Dermis microvascular lymphatic vessel endothelial cell (primary cell): ENCODE results near the gene ZNF711. TPM values are rescaled to one million over a fixed set of nuclear protein-coding genes. Genes with fewer than 3 reads are reported as not detected.
"Not testable (repeated sequence)": the region's sequence is repeated elsewhere in the genome, so short reads cannot be mapped to it uniquely, and the experiment has no call there.

Source experiments
- DNase-seq, 2 donors: peaks; one replicate each; pipeline versions ENCODE4 v3.0.0 to v3.0.0-alpha.2; 2010; ENCODE audit warnings: low read depth in 2 of 2
- total RNA-seq: library from RNA; depleted of rRNA; stranded (reverse); fragments of >200 nt; gene quantifications from 2 replicates; pipeline ENCODE4 v1.2.1, GENCODE V29; 2014

The ZNF711 gene
- 3.5 and 6.8 TPM in 2 replicates for total RNA-seq

- peak in 1 of 2 donors; percentile 39 for DNase-seq
Observed at GRCh38 chrX:85243761-85244449, at the start of gene ZNF711, which contains the start of gene SATL1. ZNF711 (plus strand) TSS chrX:85243991; CDS start chrX:85247573, 3,582 bp downstream. SATL1 (minus strand) TSS chrX:85243779; CDS start chrX:85108968, 134,811 bp downstream.

GRCh38 chrX:85196319-85196718 lies 47.5 kb upstream of the ZNF711 start:
- DNase-seq, result no peak

- DNase-seq, result no peak
Observed at GRCh38 chrX:85203461-85203970, 40.3 kb upstream of the ZNF711 start.

GRCh38 chrX:85213792-85214530 lies 29.8 kb upstream of the ZNF711 start:
- DNase-seq, result no peak

- DNase-seq, result no peak
Observed at GRCh38 chrX:85215946-85216345, 27.8 kb upstream of the ZNF711 start.

- no peak for DNase-seq
Observed at GRCh38 chrX:85221361-85221760, 22.4 kb upstream of the ZNF711 start.

GRCh38 chrX:85223359-85223758 lies 20.4 kb upstream of the ZNF711 start:
- DNase-seq, result no peak

GRCh38 chrX:85243155-85243554 lies 636 bp upstream of the ZNF711 start:
- no peak for DNase-seq

GRCh38 chrX:85244450-85245211 lies 840 bp downstream of the ZNF711 start:
- peak in 1 of 2 donors; percentile 7 for DNase-seq

GRCh38 chrX:85285286-85285685 lies 41.5 kb downstream of the ZNF711 start:
- DNase-seq, result not testable (repeated sequence)

- no peak for DNase-seq
Observed at GRCh38 chrX:85288992-85289723, 45.4 kb downstream of the ZNF711 start.

GRCh38 chrX:85303544-85303943 lies 59.8 kb downstream of the ZNF711 start:
- no peak for DNase-seq

- DNase-seq, result no peak
Observed at GRCh38 chrX:85309717-85310116, 65.9 kb downstream of the ZNF711 start.

GRCh38 chrX:85311348-85311747 lies 67.6 kb downstream of the ZNF711 start:
- DNase-seq, result not testable (repeated sequence)

Other genes starting within 250 kb of the ZNF711 start
- 6.9 and 7.2 TPM in 2 replicates for gene APOOL, start 240.1 kb upstream of the ZNF711 start, total RNA-seq
- not detected in 2 replicates for gene SATL1, start 212 bp upstream of the ZNF711 start, total RNA-seq
- 3.7 and 4.3 TPM in 2 replicates for gene POF1B, start 135.7 kb downstream of the ZNF711 start, total RNA-seq